ENCODE data around the gene LMTK2. TPM values are rescaled to one million over a fixed set of nuclear protein-coding genes. Genes with fewer than 3 reads are reported as not detected.

Gene LMTK2
- total RNA-seq, 2 donors from 2014 or later, result 37.2 to 61.2 TPM

DNA sequence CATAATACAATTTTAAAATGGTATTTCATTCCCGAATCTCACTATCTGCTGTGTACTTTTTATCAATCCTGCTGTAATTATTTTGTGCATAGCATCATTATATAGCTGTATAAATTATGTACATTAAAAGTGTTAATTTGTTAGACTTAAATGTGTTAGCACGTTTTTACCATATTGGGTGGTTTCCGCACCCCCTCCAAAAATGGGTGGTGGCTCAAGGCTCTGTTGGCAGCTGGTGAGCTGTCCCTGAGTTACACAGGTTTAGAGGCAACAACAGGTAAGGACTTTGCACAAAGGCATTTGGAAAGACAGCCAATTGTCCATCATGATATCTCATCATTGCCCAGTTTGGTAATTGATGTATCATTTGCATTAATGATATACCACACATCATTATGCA is 18.6 kb upstream of the LMTK2 start:
- TF ChIP-seq, protein P1, sequence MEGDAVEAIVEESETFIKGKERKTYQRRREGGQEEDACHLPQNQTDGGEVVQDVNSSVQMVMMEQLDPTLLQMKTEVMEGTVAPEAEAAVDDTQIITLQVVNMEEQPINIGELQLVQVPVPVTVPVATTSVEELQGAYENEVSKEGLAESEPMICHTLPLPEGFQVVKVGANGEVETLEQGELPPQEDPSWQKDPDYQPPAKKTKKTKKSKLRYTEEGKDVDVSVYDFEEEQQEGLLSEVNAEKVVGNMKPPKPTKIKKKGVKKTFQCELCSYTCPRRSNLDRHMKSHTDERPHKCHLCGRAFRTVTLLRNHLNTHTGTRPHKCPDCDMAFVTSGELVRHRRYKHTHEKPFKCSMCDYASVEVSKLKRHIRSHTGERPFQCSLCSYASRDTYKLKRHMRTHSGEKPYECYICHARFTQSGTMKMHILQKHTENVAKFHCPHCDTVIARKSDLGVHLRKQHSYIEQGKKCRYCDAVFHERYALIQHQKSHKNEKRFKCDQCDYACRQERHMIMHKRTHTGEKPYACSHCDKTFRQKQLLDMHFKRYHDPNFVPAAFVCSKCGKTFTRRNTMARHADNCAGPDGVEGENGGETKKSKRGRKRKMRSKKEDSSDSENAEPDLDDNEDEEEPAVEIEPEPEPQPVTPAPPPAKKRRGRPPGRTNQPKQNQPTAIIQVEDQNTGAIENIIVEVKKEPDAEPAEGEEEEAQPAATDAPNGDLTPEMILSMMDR (IDR thresholded peaks at IDR 0.05), result no peak
- intact Hi-C loops (cut with DNase I), result no loop called here
- H3K4me1 ChIP-seq, result peaks cover 4% of the 10 kb centered on the region
- H3K27ac ChIP-seq, result no peak overlapping the region
- DNase-seq, result no peak
- no peaks in the 10 kb centered on the region for H3K36me3 ChIP-seq
- H3K4me3 ChIP-seq, result no peak overlapping the region
- H3K9me3 ChIP-seq, result no peaks in the 10 kb centered on the region
- no peaks in the 10 kb centered on the region for H3K27me3 ChIP-seq
- no peak overlapping the region for H3K9ac ChIP-seq (ENCODE audit: low read depth in 2 of 2, low read length in 2 of 2)

DNA sequence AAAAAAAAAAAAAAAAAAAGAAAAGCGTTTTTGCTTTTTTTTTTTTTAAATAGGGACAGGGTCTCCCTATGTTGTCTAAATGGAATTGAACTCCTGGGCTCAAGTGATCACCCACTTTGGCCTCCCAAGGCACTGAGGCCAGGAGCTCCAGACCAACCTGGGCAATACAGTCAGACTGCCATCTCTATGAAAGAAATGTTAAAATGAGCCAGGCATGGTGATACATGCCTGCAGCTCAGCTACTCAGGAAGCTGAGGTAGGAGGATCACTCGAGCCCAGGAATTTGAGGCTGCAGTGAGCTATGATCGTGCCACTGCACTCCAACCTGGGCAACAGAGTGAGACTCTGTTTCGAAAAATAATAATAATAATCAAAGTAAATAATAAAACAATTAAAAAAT is 16.5 kb upstream of the LMTK2 start:
- TF ChIP-seq, protein P1 (IDR thresholded peaks at IDR 0.05), result no peak
- Histone ChIP-seq H3K27me3 (no peaks in the 10 kb centered on the region), H3K9me3 (no peaks in the 10 kb centered on the region), H3K4me1 (peaks cover 4% of the 10 kb centered on the region), H3K27ac (no peak overlapping the region), H3K36me3 (no peaks in the 10 kb centered on the region), H3K4me3 (no peak overlapping the region), H3K9ac (ENCODE audit: low read depth in 2 of 2, low read length in 2 of 2) (no peak overlapping the region)
- no peak for DNase-seq
- intact Hi-C loops (cut with DNase I), result no loop called here

DNA sequence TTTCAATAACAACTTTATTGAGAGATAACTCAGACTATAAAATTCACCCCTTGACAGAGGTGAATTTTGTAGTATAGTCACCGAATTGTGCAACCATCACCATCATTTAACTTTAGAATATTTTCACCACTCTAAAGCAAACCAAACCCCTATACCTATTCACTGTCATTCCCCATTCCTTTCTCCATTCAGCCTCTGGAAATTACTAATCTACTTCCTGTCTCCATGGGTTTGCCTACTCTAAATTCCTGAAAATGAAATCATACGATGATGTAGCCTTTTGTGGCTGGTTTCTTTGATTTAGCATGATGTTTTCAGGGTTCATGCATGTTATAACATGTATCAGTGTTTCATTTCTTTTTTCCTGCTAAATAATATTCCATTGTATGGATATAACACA is 15.6 kb upstream of the LMTK2 start:
- H3K4me3 ChIP-seq, result no peak overlapping the region
- no peaks in the 10 kb centered on the region for H3K9me3 ChIP-seq
- H3K27ac ChIP-seq, result no peak overlapping the region
- no peaks in the 10 kb centered on the region for H3K4me1 ChIP-seq
- no peak for DNase-seq
- no peaks in the 10 kb centered on the region for H3K36me3 ChIP-seq
- no peaks in the 10 kb centered on the region for H3K27me3 ChIP-seq
- intact Hi-C loops (cut with DNase I), result no loop called here
- TF ChIP-seq, protein P1 (IDR thresholded peaks at IDR 0.05), result no peak
- H3K9ac ChIP-seq (ENCODE audit: low read depth in 2 of 2, low read length in 2 of 2), result no peak overlapping the region

DNA sequence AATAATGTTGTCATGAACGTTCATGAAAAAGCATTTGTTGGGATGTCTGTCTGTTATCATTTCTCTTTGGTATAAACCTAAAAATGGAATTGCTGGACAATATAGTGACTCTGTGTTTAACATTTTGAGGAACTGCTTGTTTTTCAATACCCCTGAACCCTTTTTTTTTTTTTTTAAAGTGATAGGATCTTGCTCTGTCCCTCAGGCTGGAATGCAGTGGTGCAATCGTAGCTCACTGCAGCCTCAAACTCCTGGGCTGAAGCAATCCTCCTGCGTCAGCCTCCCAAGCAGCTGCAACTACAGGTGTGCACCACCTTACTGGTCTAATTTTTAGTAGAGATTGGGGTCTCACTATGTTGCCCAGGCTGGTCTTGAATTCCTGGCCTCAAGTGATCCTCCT is 15.1 kb upstream of the LMTK2 start:
- Histone ChIP-seq H3K27ac (no peak overlapping the region), H3K9me3 (no peaks in the 10 kb centered on the region), H3K36me3 (no peaks in the 10 kb centered on the region), H3K4me3 (no peak overlapping the region), H3K9ac (ENCODE audit: low read depth in 2 of 2, low read length in 2 of 2) (no peak overlapping the region), H3K27me3 (no peaks in the 10 kb centered on the region), H3K4me1 (no peaks in the 10 kb centered on the region)
- TF ChIP-seq, protein P1 (IDR thresholded peaks at IDR 0.05), result no peak
- no peak for DNase-seq
- intact Hi-C loops (cut with DNase I), result no loop called here

DNA sequence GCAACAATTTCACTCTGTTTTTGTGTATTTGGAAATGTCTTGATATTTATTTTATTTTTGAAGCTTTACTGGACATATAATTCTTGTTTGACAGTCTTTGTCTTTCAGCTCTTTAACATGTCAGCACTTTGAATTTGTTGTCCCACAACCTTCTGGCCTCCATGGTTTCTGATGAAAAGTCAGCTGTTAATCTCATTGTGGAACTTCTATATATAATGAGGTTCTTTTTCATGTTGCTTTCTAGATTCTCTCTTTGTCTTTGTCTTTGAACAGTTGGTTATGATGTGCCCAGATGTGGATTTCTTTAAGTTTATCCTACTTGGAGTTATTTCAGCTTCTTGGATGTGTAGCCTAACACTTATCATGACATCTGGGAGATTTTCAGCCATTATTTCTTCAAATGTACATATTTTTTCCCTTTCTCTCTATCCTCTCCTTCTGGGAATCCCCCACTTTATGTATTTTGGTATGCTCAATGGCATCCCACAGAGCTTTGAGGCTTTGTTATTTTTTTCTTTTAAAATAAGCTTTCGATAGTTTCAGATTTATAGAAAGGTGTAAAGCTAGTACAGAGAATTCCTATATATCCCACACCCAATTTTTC is 9.5 kb upstream of the LMTK2 start:
- TF ChIP-seq, protein P1 (IDR thresholded peaks at IDR 0.05), result no peak
- intact Hi-C loops (cut with DNase I), result no loop called here
- Histone ChIP-seq H3K4me1 (no peaks in the 10 kb centered on the region), H3K27me3 (no peaks in the 10 kb centered on the region), H3K4me3 (no peak overlapping the region), H3K9me3 (peaks cover 6% of the 10 kb centered on the region), H3K36me3 (no peaks in the 10 kb centered on the region), H3K27ac (no peak overlapping the region), H3K9ac (ENCODE audit: low read depth in 2 of 2, low read length in 2 of 2) (no peak overlapping the region)
- DNase-seq, result no peak
